Measurements from ENCODE around the gene GMPR.

GMPR gene

DNA sequence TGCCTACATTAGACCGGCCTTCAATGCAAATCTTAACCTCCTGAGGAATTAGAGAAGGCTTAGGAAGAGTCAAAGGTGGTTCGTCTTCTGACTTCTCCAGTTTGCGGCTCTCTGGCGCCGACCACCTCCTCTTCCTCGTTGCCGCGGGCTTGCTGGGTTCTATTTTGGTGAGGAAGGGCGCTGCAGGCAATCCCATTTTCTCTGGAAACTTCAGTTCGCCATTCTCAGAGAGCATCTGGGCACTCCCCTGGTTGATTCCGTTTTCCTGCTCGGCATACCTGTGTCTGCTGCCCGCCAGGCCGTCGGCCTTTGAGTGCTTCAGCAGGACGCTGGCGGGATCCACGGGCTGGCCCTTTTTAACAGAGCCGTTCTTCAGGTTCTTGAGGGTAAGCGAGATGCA, 67.9 kb downstream of the GMPR start:
- no peak for DNase-seq

DNA sequence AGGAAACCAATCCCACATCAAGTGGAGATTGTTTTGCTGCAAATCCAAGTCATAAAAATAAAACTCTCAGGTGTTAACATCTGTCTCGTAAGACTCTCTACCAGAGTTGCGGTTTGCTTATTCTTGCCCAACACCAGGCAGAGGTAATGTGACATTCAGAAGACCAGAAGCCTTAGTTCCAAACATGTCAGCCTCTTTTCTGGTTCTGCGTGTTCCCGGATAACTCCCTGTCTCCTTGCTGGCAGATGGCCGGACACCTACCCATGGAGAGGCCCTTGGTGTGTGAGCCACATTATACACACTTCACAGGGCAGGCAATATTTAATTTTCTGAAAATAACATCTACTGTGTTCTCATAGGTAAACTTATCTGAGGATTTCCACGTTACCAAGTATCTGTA, 73.4 kb downstream of the GMPR start:
- DNase-seq, result no peak

DNA sequence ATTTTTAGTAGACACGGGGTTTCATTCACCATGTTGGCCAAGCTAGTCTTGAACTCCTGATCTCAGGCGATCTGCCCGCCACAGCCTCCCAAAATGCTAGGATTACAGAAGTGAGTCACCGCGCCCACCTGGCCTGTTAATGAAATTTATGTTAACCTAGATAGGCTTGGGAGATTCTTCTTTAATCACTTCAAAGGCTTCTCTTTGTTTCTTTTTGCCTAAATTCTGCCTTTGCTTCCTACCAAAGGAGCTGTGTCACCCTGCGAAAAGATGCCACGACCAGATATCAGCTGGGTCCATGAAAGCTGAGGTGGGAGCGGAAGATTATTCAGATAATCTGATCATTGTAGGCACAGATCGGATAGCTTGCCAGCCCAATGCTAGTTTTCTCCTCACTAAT, 75.3 kb downstream of the GMPR start:
- DNase-seq, result no peak

DNA sequence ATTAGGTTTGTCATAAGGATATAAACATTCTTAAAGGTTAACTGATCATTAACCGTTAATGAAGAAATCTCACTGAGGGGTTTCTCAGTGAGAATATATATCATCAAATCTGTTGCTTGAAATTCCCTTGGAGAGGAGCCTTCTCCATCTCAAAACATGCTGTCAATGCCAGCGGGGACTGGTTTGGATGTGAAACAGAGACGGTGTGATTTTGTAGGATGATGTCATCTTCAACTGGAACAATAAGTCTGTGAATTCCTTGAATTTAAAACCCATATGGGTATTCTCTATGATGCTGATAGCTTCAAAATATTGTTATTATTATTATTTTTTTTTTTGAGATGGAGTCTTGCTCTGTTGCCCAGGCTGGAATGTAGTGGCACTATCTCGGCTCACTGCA, 75.9 kb downstream of the GMPR start:
- no peak for DNase-seq

DNA sequence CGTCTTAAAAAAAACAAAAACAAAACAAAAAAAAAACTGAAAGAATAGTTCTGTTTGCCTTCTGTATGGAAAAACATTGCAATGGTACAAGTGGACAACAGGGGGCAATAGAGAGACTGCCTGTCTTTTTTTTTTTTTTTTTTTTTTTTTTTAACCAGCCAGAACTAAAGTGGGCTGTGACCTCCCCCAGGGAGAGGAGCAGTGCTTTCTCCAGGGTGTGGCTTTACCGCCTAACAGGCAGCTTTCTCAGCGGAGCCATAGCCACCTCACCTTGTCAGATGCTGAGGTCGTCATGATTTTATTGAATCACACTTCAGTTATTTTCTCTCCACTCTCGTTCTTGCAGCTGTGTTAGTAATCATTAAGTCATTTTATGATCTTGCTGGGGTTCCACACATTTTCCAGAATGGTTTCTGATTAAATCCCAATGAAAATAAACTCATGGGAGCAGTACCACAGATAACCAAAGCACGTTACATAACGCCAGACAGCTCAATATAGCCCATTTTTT, 78.4 kb downstream of the GMPR start:
- DNase-seq, result no peak

DNA sequence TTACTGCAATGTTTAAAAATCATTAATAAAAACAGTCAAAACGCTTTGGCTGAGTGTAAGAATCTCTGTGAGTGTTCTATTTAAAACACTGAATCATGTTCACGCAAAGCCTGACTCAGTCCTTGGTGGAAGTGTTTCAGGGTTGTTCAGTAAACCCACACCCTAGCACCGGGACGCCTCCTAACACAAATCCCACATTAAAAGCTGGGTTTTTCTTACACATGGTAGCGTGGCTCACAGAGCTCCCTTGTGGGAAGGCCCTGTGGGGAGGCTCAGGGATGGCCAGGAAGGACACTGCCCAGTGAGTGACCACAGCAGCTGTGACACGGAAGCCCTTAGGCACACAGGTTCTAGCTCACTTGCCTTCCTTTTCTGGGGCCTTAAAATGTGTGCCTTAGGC, 80.2 kb downstream of the GMPR start:
- peak; percentile 15 for DNase-seq

DNA sequence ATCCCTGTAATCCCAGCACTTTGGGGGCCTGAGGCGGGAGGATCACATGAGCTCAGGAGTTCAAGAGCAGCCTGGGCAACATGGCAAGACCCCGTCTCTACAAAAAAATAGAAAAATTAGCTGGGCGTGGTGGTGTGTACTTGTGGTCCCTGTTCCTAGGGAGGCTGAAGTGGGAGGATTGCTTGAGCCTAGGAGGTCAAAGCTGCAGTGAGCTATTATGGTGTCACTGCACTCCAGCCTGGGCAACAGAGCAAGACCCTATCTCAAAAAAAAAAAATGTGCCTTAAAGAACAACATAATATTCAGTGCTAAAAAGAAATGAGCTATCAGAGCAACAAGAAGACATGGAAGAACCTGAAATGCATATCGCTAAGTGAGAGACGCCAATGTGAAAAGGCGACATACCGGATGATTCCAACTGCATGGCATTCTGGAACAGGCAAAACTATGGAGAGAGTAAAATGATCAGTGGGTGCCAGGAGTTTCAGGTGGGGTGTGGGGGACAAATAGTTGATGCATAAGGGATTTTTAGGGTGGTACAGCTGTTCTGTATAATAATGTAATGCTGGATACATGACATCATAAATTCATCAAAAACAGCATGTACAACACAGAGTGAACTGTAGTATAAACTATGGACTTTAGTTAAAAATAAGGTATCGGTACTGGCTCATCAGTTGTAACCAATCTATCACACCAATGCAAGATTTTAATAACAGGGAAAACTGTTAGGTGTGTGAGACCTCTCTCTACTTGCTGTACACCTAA, 80.8 kb downstream of the GMPR start:
- DNase-seq, result no peak

DNA sequence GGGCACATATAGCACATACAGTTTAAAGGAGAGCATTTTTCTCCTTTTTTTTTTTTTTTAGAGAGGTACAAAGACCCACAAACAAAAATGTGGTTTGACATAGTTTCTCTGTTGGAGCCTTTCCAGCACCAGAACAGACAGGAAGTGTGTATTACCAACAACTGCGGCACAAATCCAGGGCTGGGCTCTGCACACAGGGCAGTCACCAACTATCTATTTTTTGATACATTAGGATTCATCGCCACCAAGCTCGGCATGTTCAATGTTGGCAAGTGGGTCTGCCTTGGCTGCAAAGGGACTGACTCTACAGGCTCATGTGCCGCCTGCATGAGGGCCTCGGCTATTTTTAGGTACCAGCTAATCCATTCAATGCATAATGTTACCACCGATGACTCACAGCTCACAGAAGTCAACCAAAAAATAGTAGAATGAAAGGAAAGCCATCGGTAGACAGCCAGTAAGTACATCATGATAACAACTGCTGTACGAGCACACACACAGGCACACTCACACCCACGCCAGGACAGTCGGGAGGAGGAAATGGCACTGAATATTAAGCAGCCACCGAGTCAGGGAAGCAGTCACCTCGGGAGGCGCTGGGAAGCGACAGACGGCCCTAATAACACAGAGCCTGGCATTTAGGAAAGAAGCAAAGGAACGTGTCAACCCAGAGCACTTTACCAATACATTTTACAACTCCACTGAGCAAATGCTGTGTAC, 81.6 kb downstream of the GMPR start:
- DNase-seq, result peak; percentile 54

DNA sequence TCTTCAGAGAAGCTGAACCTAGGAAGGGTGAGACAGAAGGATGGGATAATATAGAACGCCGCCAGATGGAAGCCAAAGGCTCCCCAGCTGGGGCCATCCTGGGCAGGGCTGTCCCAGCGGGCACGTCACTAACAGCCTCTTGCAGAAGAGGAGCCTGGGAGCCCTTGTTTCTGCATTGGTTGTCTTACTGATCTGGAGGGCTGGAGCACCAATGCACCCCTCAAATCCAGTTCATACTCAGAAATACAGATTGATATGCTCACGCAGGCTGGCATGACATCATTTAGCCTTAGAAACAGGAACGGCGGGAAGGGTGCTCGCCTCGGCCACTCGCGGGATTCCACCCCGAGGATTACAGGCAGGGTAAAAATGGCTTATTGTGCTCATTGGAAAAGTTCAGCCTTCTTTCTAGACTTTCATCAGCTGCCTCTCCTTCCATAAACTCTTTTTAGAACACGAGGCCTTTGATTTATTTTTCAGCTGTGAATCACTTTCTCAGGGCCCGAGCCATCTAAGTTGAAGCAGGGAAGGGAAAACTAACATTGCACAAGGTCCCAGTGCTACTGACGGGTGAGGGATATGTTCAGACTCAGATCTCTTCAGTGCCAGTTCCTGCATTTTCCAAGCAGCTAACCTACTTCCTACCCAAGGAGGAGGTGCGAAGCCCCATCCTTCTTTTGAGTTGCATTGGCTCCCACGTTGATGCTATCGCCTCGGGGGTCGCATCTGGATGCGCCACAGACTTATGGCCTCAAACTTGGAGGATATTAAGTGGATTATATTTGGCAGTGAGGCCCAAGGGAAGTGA, 82.3 kb downstream of the GMPR start:
- DNase-seq, result no peak

DNA sequence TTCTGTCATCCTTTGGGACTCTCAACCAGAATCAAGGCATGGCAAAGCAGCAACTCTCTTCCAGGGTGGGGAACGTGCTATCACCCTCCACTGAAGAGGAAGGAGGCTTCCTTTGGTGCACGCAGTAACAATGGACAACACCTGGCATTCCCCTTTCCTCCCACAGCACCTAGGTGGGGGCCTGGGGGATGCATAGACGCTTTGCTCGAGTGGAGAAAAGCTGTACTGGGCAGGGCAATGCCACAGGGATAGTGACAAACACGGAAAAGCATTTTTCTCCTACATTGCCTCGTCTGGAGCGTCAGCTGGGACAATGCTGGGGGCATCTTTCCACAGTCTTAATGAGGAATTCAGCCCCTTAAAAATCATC, 82.9 kb downstream of the GMPR start:
- DNase-seq, result no peak

DNA sequence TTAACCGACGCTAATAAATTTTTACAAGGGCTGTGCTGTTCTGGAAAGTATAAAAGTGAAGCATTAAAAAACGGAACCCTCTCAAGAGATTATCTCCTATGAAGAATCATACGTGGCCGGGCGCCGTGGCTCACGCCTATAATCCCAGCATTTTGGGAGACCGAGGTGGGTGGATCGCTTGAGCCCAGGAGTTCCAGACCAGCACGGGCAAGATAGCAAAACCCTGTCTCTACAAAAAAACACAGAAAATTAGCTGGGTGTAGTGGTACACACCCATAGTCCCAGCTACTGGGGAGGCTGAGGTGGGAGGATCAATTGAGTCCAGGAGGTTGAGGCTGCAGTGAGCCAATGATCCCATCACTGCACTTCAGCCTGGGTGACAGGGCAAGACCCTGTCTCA, 83.4 kb downstream of the GMPR start:
- DNase-seq, result no peak

DNA sequence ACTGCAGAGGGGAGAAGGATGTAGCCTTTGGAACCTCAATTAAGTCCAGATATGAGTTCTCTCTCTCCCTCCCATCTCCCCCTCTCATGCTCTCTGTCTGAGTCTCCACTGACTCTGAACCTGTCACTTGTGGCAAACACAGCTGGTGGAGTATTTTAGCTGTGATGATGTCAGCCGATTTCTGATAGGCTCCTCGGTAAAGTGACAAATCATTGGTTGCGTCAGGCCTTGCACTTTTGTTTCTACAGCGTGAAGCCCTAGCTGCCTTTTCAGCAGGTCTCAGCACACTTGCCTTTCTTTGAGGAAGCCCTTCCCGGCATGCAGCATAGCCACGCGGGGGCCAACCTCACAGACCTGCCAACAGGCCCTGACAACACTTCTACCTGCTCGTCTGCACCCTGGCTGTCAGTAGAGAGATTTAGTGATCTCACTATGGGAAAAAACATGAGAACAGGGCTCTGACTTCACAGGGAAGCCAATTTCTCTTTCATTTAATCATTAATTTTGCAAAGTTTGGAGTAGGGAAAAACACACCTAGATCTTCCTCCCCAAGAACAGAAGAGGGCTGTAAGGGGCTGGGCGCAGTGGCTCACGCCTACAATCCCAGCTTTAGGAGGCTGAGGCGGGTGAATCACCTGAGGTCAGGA, 84.4 kb downstream of the GMPR start:
- DNase-seq, result peak; percentile 56

DNA sequence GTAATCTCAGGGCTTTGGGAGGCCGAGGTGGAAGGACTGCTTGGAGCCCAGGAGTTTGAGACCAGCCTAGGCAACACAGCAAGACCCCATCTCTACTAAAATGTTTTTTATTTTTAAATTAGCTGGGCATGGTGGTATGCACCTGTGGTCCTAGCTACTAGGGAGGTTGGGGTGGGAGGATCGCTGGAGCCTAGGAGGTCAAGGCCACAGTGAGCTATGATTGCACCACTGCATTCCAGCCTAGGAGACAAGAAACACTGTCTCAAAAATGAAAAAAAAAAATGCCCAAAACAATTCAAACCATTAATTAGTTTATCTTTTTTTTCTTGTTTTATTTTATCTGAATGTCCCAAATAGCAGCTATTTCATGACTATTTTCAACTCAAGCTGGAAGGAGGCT, 85.8 kb downstream of the GMPR start:
- DNase-seq, result no peak

DNA sequence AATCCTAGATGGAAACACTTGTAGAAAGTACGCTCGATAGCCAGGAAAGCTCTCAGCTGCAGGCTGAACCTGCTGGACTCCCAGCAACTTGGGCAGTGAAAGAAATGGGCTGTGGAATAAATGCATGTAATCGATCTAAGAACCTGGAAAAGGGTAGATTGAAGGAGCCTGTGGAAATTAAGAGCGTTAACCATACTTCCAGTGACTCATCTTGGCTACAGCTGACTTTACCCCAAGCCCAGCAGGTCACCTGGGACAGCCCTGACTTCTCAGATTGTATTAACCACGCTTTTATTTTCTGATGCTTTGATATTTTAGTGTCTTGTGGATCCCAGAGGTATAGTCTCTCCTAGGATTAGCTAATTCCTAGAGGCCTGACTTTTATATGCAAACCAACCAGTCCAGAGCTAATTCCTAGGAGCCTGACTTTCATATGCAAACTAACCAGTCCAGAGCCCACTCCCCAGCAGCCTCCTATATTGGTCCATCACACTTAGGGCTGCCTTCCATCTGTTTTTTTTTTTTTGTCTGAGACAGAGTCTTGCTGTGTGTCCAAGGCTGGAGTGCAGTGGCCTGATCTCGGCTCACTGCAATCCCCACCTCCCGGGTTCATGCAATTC, 86.3 kb downstream of the GMPR start:
- DNase-seq, result no peak

DNA sequence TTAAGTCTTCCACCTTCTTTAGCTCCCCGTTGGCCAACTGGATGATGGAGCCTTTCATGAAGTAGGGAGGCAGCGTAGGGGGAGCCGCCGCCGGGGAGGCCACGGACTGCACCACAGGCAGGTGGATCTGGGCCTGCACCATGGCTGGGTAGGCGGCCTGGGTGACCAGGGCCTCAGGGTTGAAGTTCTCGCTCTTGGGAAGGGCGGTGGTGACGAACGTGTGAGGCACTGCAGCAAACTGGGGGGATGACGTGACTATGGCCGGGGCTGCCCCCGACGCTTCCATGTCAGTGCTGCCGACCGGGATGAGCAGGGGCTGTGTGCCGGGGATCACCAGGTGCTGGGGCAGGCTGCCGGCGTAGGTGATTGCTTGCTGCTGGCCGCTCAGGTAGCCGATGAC, 88.1 kb downstream of the GMPR start:
- DNase-seq, result no peak

DNA sequence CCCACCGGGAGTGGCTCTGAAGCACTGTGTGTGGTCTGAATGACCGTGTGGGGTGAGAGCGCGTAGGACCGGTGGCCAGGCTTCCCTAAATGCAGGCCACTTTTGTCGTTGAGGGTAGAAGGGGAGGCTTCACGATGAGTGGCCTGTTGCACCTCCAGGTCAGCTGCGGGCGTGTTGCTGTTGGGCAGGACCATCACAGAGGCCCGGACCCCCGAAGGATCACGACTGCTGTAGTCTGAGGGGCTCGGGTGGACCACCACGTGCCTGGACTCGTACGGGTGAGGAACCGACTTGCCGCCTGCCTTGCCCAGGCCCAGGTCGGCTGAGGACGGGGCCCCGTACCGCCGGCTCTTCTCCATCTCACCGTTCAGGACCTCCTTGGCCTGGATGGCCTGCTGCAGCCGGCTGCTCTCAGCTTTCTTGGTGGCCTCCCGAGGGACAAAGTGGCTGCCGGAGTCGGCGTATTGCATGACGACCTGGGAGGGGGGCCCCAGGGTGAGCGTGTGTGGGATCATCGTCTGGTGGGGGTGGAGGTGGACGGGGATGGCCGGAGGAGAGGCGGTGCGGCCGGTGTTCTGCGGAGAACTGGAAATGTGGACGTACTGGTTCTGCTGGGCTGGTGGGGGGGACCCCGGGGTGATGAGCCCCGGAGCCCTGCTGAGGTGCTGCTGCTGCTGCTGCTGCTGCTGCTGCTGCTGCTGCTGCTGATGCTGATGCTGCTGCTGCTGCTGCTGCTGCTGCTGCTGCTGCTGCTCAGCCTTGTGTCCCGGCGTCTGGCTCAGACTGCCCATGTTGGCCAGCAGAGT, 88.8 kb downstream of the GMPR start:
- no peak for DNase-seq

DNA sequence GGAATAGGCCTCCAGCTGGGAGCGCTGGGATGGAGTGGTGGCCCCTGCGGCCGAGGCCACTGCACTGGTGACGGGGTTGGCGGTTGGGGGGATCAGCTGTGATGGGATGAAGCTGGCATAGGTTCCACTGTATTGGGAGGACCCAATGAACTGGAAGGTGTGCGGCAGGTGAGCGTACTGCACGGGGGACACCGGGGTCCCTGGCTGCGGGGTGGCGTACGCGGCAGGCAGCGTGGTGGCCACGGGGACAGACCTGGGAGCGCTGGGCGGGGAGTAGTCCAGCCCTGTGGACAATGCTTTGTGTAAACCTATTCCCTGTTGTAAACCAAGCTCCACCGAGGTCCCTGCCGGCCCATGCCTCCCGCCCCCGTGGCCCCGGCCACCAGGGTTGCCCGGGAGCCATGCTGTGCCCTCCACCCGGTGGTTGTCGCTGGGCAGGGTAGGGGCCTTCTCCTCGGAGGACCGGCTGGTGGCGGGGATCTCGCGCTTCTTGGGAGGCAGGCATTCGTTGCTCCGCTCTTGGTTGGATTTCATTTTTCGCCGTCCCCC, 89.5 kb downstream of the GMPR start:
- no peak for DNase-seq

DNA sequence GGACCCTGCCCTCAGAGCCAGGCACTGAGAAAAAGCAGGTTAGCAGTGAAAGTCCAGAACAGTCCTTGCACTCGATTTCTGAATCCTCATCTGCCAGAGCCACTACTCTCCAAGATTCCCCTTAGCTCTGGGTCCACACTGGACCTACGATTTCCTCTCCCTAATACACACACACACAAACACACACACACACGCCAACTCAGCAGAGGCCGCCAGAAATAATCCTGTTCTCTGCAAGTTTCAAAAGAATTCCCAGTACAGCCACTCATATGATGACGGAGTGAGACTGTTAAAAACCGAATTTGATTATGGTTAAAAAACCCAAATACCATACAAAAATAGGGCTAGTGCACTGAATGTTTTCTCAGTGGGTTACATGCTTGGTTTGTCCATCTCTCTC, 90.8 kb downstream of the GMPR start:
- no peak for DNase-seq

DNA sequence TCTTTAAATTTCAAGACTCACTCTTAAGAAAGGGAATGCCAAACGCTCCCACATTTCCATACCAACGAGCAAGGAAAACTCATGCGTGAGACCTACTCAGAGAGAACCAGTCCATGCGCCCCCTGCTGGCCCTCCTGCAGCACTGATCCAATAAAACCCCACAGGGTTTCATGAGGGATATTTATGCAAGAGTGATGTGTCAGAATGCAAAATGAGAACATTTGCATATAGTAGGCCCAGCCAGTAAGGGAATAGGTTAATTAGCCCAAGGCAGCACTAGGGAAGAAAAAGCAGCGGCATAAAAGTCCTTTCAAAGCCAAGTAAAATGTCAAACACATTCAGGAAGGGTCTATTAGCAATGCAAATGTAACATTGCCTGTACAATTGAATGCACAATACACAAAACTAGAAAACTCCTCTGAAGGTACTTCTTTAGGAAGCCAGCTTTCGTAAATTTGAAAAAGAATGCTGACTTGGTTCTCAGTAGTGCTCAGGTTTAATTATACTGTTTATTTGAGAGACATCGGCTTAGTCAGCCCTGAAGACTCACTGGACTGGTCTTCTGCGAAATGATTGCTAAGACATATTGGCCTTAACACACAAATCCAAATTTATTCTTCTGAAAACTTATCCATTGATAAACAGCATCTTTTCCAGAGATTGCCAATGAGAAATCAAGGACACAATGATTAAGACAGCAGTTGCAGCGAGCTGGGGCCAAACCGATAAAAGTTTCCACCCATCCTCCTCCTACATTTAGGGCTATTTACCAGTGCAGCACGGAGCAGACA, 93.2 kb downstream of the GMPR start:
- DNase-seq, result peak; percentile 55

DNA sequence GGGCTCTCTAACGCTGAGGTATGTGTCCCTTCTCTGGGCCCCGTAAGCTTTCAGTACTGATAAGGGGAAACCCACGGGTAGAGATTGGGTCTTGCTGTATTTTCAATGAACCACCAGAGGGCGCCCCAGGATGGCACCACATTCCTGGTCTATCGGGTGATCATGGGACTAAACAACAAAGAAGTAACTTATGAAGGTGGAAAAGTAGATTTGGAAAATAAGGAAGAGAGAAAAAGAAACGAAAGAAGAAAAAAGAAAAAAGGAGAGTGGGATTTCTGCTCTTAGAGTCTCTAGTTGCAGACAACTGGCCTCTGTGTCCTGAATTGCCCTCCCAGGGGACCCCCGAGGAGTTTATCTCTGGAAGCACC, 93.8 kb downstream of the GMPR start:
- DNase-seq, result peak; percentile 78

DNA sequence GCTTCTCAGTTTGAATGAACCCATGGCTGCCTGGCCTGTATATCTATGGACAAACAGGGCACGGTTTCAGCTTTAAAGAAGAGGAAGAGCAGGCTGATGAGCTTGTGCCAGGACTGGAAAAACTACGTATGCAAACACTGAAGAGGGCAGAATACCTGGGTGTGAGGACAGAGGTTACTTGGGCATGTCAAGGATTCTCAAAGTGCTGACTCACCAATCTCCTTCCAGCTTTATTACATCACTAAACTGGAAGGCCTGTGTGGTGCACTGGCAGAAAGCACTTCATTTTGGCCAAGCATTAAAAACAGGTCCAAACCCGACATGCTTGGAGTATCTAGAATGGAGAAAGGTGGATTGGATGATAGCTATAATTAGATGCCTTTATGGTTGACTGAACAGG, 95.2 kb downstream of the GMPR start:
- DNase-seq, result no peak

Data from activated T-cell treated with anti-CD3 and anti-CD28 coated beads for 4 hours (primary cell).